NCI-H2081 (cell line): ENCODE measurements around the gene CHRND.
"Not testable (repeated sequence)": the region's sequence is repeated elsewhere in the genome, so short reads cannot be mapped to it uniquely, and the experiment has no call there.

Experiments
- DNase-seq, 2 experiments: peaks; one replicate each; lab custom pipeline; 2025; lab: John Stamatoyannopoulos, UW

The CHRND gene

GRCh38 chr2:232543491-232543890 is 17.5 kb downstream of the CHRND start:
- DNase-seq: no peak

- no peak for DNase-seq
Observed at GRCh38 chr2:232543928-232544631, 18.1 kb downstream of the CHRND start.

- DNase-seq: no peak
Observed at GRCh38 chr2:232544674-232545073, 18.7 kb downstream of the CHRND start.

GRCh38 chr2:232545511-232546375 is 19.8 kb downstream of the CHRND start:
- DNase-seq: no peak

- DNase-seq: no peak
Observed at GRCh38 chr2:232547991-232548390, 22.0 kb downstream of the CHRND start.

GRCh38 chr2:232549655-232550353 is 23.8 kb downstream of the CHRND start:
- DNase-seq: no peak

GRCh38 chr2:232550354-232551249 is 24.6 kb downstream of the CHRND start, which contains the start of the genes EIF4E2 and TIGD1:
Gene EIF4E2 (plus strand): TSS chr2:232550689. CDS start chr2:232550725, 36 bp downstream.
Gene TIGD1 (minus strand): TSS chr2:232550557. CDS start chr2:232549882, 675 bp downstream.
- DNase-seq: peak; percentile 94 to 95

- DNase-seq: no peak
Observed at GRCh38 chr2:232551250-232551638, 25.3 kb downstream of the CHRND start.

- DNase-seq: no peak
Observed at GRCh38 chr2:232551776-232552175, 25.8 kb downstream of the CHRND start.

GRCh38 chr2:232556426-232556825 is 30.5 kb downstream of the CHRND start:
- DNase-seq: no peak

GRCh38 chr2:232562515-232563151 is 36.7 kb downstream of the CHRND start:
- no peak for DNase-seq

- DNase-seq: no peak
Observed at GRCh38 chr2:232563580-232563979, 37.6 kb downstream of the CHRND start.

- DNase-seq: no peak
Observed at GRCh38 chr2:232567721-232568120, 41.8 kb downstream of the CHRND start.

GRCh38 chr2:232568161-232568560 is 42.2 kb downstream of the CHRND start:
- DNase-seq: no peak

GRCh38 chr2:232569541-232569940 is 43.6 kb downstream of the CHRND start:
- no peak for DNase-seq

- not testable (repeated sequence) for DNase-seq
Observed at GRCh38 chr2:232570481-232570880, 44.5 kb downstream of the CHRND start.

- no peak for DNase-seq
Observed at GRCh38 chr2:232571026-232571474, 45.1 kb downstream of the CHRND start.

- DNase-seq: no peak
Observed at GRCh38 chr2:232573042-232573441, 47.1 kb downstream of the CHRND start.

GRCh38 chr2:232573771-232574435 is 47.9 kb downstream of the CHRND start:
- DNase-seq: no peak
